Lung (tissue), 12 donors: ENCODE data around the gene TWNK. TPM values are rescaled to one million over a fixed set of nuclear protein-coding genes. Genes with fewer than 3 reads are reported as not detected.

Experiments used
- ATAC-seq: fragments of 200-7000 bp; cut with Tn5 transposase; one replicate; pipeline ENCODE4 v1.9.1; 2020; ENCODE audit warnings: moderate number of reproducible peaks; ENCODE audit not compliant: insufficient read depth, low FRiP score
- DNase-seq, 3 donors: peaks; one replicate each; pipeline ENCODE4 v3.0.0-alpha.2; 2013 to 2017
- H3K27ac ChIP-seq, 2 donors: one replicate each; pipeline ENCODE4 v1.5.1; 2013; ENCODE audit warnings: mild to moderate bottlenecking in 2 of 2, moderate library complexity in 2 of 2, control low read depth in 1 of 2, inconsistent platforms in 1 of 2, low read depth in 1 of 2, low read length in 1 of 2
- H3K27me3 ChIP-seq, 3 donors: one replicate each; pipeline ENCODE4 v1.5.1; 2013; ENCODE audit warnings: low read length in 2 of 3; ENCODE audit not compliant: control insufficient read depth in 3 of 3, insufficient read depth in 3 of 3
- H3K36me3 ChIP-seq, 4 donors: one replicate each; pipeline ENCODE4 v1.5.1; 2013; ENCODE audit warnings: low read length in 4 of 4, mild to moderate bottlenecking in 1 of 4, moderate library complexity in 1 of 4; ENCODE audit not compliant: control insufficient read depth in 4 of 4, insufficient read depth in 4 of 4
- H3K4me1 ChIP-seq, 5 donors: one replicate each; pipeline ENCODE4 v1.5.1; 2013; ENCODE audit warnings: low read length in 5 of 5, mild to moderate bottlenecking in 2 of 5, moderate library complexity in 1 of 5; ENCODE audit not compliant: control insufficient read depth in 5 of 5, insufficient read depth in 5 of 5
- H3K4me3 ChIP-seq: one replicate; pipeline ENCODE4 v1.5.1; 2013; ENCODE audit warnings: mild to moderate bottlenecking, control low read depth, moderate library complexity
- H3K9ac ChIP-seq, 2 donors: one replicate each; pipeline ENCODE4 v1.5.1; 2013; ENCODE audit warnings: low read length in 2 of 2, control low read depth in 1 of 2; ENCODE audit not compliant: insufficient read depth in 1 of 2
- H3K9me3 ChIP-seq, 4 donors: one replicate each; pipeline ENCODE4 v1.5.1; 2013; ENCODE audit warnings: low read length in 3 of 4, mild to moderate bottlenecking in 1 of 4, moderate library complexity in 1 of 4; ENCODE audit not compliant: control insufficient read depth in 4 of 4, insufficient read depth in 3 of 4
- CTCF ChIP-seq: IDR thresholded peaks from 2 replicates; pipeline ENCODE4 v1.5.1; 2012; ENCODE audit warnings: mild to moderate bottlenecking; ENCODE audit errors: control extremely low read depth, extremely low read depth
- WGBS, 2 donors: extraction: QIAGEN DNeasy Blood & Tissue Kit; methylation state at CpG; one replicate each; pipeline ENCODE4 v1.1.7; 2013; 5-methylcytosine and 5-hydroxymethylcytosine counted together
- polyA plus RNA-seq, 2 donors: library from polyadenylated mRNA; stranded (reverse); fragments of 200-250 nt; gene quantifications; one replicate each; pipeline ENCODE4 v1.2.1, GENCODE V29; 2013
- total RNA-seq, 2 donors: library from RNA; depleted of rRNA in 1 of 2; stranded (reverse); fragments of >200 nt in 1 of 2; gene quantifications; one replicate each; pipeline ENCODE4 v1.2.1, GENCODE V29; 2014 to 2021
- donor health status: control.
- donor health status: control.
- donor health status: Bipolar disorder and iron deficiency.
- donor health status: healthy.
- donor health status: DM: yes; HTN: yes; CAD: no.

The TWNK gene
- total and polyA plus RNA-seq, 4 donors: 3.9 to 8.3 (median 5.6) TPM

GRCh38 chr10:101003639-101004206, 16.4 kb downstream of the TWNK start:
- ATAC-seq: no peak
- Histone ChIP-seq H3K9me3 (no peaks in the 10 kb centered on the region), H3K9ac (no peak overlapping the region), H3K27ac (peak overlapping the region in 1 of 2 donors; percentile 41), H3K4me1 (peaks cover 6 to 53% (median 25%) of the 10 kb centered on the region in 5 donors), H3K4me3 (no peak overlapping the region), H3K36me3 (peaks cover 0 to 42% (median 31%) of the 10 kb centered on the region in 4 donors), H3K27me3 (no peaks in the 10 kb centered on the region)
- TF ChIP-seq CTCF: no peak
- no peak for DNase-seq
- WGBS, 2 donors: 93 to 95% methylated on average over 18 of the region's 18 CpGs

- peak overlapping the region in 1 of 2 donors; percentile 6 for H3K27ac ChIP-seq
- no peak overlapping the region for H3K4me3 ChIP-seq
- DNase-seq (no peak), ATAC-seq (no peak)
- H3K36me3 ChIP-seq: peaks cover 0 to 42% (median 31%) of the 10 kb centered on the region in 4 donors
- peaks cover 6 to 49% (median 26%) of the 10 kb centered on the region in 5 donors for H3K4me1 ChIP-seq
- WGBS, 2 donors: 78 to 87% methylated on average over 23 of the region's 23 CpGs
- no peaks in the 10 kb centered on the region for H3K27me3 ChIP-seq
- no peaks in the 10 kb centered on the region for H3K9me3 ChIP-seq
- H3K9ac ChIP-seq: no peak overlapping the region
- TF ChIP-seq CTCF: no peak
These were observed 18.0 kb downstream of the TWNK start for GRCh38 chr10:101005361-101005760.

DNA sequence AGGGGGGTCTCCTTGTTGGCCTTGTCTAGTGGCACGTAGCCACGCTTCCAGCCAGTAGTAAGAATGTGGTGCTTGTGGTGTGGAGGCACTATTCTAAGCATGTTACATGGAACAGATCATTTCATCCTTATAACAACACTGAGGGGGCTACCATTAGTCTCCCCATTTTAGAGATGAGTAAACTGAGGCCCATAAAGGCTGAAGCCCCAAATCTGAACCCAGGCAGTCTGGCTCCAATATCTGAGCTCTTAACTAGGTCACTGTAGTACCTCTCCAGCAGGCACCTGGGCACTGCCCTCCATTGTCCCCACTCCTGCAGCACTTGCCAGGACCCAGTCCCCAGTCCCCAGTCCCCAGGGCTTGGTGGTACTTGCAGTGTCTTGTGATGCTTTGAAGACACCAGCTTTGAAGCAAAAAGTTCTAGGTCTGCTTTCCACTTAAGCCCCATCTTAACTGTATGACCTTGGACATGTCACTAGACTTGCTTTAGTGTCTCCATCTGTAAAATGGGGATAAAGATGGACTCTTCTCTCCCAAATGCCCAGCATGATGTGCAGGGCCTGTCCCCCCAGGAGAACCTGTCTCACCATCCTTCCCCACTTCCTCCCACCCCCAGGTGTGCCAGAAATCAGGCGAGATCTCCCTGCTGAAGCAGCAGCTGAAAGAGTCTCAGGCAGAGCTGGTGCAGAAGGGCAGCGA, 18.7 kb downstream of the TWNK start:
- H3K36me3 ChIP-seq: peaks cover 0 to 42% (median 31%) of the 10 kb centered on the region in 4 donors
- TF ChIP-seq CTCF: no peak
- ATAC-seq (no peak), DNase-seq (no peak)
- 91 to 94% methylated on average over 4 of the region's 4 CpGs for WGBS, 2 donors
- H3K4me1 ChIP-seq: peaks cover 6 to 45% (median 19%) of the 10 kb centered on the region in 5 donors
- no peak overlapping the region for H3K4me3 ChIP-seq
- H3K9me3 ChIP-seq: no peaks in the 10 kb centered on the region
- H3K27ac ChIP-seq: no peak overlapping the region
- no peak overlapping the region for H3K9ac ChIP-seq
- no peaks in the 10 kb centered on the region for H3K27me3 ChIP-seq
